Esophagus squamous epithelium (tissue), 4 donors: ENCODE data around the gene NTN3.

Experiments used
- POLR2A ChIP-seq, 4 donors: fragments of 450-650 bp; IDR thresholded peaks; one replicate each; pipeline ENCODE4 v1.6.1; 2017; ENCODE audit warnings: antibody characterized with exemption in 4 of 4, mild to moderate bottlenecking in 4 of 4, moderate library complexity in 3 of 4
- TF ChIP-seq, protein P1 (sequence below), 6 experiments: fragments of 450-650 bp in 4 of 6; fragments of 200-600 bp in 2 of 6; sonication (generic) in 2 of 6; IDR thresholded peaks; one replicate each; pipeline ENCODE4 v1.5.1; 2016 to 2019; ENCODE audit warnings: antibody characterized with exemption in 6 of 6, mild to moderate bottlenecking in 4 of 6, moderate library complexity in 4 of 6

GRCh38 chr16:2432801-2433505, 38.1 kb upstream of the NTN3 start:
- TF ChIP-seq, protein P1, sequence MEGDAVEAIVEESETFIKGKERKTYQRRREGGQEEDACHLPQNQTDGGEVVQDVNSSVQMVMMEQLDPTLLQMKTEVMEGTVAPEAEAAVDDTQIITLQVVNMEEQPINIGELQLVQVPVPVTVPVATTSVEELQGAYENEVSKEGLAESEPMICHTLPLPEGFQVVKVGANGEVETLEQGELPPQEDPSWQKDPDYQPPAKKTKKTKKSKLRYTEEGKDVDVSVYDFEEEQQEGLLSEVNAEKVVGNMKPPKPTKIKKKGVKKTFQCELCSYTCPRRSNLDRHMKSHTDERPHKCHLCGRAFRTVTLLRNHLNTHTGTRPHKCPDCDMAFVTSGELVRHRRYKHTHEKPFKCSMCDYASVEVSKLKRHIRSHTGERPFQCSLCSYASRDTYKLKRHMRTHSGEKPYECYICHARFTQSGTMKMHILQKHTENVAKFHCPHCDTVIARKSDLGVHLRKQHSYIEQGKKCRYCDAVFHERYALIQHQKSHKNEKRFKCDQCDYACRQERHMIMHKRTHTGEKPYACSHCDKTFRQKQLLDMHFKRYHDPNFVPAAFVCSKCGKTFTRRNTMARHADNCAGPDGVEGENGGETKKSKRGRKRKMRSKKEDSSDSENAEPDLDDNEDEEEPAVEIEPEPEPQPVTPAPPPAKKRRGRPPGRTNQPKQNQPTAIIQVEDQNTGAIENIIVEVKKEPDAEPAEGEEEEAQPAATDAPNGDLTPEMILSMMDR (IDR thresholded peaks at IDR 0.05) = no peak
- no peak for TF ChIP-seq POLR2A (IDR thresholded peaks at IDR 0.05)
